ENCODE data around the gene KCNB1.

Gene KCNB1

DNA sequence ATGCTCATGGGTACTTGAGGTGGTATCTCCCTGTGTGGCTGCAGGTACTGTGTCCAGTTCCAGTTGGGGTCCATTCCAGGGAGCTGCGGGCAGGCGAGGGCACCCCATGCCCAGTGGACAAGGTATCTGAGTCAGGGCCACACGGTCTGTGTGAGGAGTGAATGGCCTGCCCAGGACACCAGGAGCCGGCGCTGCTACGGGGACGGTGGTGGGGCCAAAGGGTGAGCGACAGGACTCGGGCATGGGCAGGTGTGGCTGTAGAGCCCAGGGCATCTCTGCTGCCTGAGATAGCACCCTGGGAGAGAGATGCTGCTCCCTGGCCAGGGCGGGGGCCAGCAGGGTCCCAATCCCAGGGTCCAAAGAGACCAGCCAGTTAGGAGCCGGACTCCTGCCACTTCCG lies 147.0 kb downstream of the KCNB1 start:
- H3K4me1 ChIP-seq (ENCODE audit: control insufficient read depth, insufficient read depth, low read length), result peaks cover 5% of the 10 kb centered on the region
- H3K9ac ChIP-seq (ENCODE audit: low read length), result no peak overlapping the region
- no peaks in the 10 kb centered on the region for H3K9me3 ChIP-seq (ENCODE audit: control insufficient read depth, low read length)
- H3K4me3 ChIP-seq (ENCODE audit: low read length), result no peak overlapping the region
- H3K27me3 ChIP-seq (replicated peaks; ENCODE audit: control insufficient read depth, insufficient read depth, low read length), result peaks cover 28% of the 10 kb centered on the region
- DNase-seq (ENCODE audit: low read depth), result no peak
- H3K36me3 ChIP-seq (ENCODE audit: control insufficient read depth, insufficient read depth, low read length, severe bottlenecking), result no peaks in the 10 kb centered on the region

DNA sequence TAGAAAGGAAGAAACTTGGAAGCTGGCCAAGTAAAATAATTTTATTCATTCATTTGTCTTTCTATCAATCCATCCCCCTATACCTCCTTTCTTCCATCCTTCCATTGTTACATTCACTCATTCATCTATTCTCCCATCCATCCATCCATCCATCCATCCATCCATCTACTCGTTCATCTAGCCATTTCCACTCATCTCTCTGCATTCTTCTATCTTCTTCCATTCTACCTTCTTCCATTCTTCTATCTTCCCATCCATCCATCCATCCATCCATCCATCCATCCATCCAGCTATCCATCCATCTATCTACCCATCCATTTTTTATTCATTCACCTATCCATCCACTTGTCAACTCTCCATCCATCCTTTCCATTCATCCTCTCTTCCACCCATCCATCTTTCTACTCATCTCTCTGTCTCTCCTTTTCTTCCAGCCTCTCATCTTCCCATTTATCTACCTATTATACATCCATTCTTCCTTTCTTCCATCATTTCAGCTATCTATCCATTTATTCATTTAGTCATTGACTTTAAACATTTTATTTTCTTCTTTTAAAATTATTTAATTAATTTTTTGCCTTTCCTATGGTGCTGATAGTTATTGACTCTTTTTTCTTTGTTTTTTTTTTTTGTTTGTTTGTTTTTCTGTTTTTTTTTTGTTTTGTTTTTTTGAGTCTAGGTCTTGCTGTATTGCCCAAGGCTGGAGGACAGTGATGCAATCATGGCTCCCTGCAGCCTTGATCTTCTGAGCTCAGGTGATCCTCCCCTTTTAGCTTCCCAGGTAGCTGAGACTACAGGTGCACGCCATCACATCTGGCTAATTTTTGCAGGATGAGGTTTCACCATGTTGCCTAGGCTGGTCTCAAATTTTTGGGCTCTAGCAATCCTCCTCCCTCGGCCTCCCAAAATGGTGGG lies 151.5 kb downstream of the KCNB1 start:
- Histone ChIP-seq H3K9me3 (ENCODE audit: control insufficient read depth, low read length) (no peaks in the 10 kb centered on the region), H3K4me1 (ENCODE audit: control insufficient read depth, insufficient read depth, low read length) (peaks cover 10% of the 10 kb centered on the region), H3K4me3 (ENCODE audit: low read length) (no peak overlapping the region), H3K36me3 (ENCODE audit: control insufficient read depth, insufficient read depth, low read length, severe bottlenecking) (no peaks in the 10 kb centered on the region), H3K27me3 (replicated peaks; ENCODE audit: control insufficient read depth, insufficient read depth, low read length) (peaks cover 45% of the 10 kb centered on the region), H3K9ac (ENCODE audit: low read length) (no peak overlapping the region)
- no peak for DNase-seq (ENCODE audit: low read depth)

DNA sequence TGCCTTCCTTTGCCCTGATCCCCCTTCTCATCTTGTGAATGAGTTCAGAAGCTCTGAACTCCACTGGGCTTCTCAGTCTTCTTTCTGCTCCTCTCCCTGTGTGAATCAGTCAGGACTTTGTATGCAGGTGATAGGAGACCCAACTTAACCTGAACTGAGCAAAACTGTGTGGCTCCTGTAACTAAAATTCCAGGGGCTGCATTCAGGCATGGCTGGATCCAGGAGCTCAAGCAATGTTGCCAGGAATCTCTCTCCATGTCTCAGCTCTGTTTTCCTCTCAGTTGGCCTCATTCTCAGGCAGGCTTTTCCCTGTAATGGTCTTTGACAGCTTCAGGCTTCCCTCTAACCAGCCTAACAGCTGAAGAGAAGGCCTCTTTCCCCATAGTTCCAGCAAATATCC lies 153.7 kb downstream of the KCNB1 start:
- Histone ChIP-seq H3K4me1 (ENCODE audit: control insufficient read depth, insufficient read depth, low read length) (peaks cover 31% of the 10 kb centered on the region), H3K36me3 (ENCODE audit: control insufficient read depth, insufficient read depth, low read length, severe bottlenecking) (no peaks in the 10 kb centered on the region), H3K4me3 (ENCODE audit: low read length) (no peak overlapping the region), H3K27me3 (replicated peaks; ENCODE audit: control insufficient read depth, insufficient read depth, low read length) (peaks cover 38% of the 10 kb centered on the region), H3K9me3 (ENCODE audit: control insufficient read depth, low read length) (no peaks in the 10 kb centered on the region), H3K9ac (ENCODE audit: low read length) (no peak overlapping the region)
- DNase-seq (ENCODE audit: low read depth), result no peak

GRCh38 chr20:49326026-49326425 lies 156.4 kb downstream of the KCNB1 start:
- peaks cover 31% of the 10 kb centered on the region for H3K4me1 ChIP-seq (ENCODE audit: control insufficient read depth, insufficient read depth, low read length)
- peak overlapping the region; percentile 36 for H3K4me3 ChIP-seq (ENCODE audit: low read length)
- no peaks in the 10 kb centered on the region for H3K36me3 ChIP-seq (ENCODE audit: control insufficient read depth, insufficient read depth, low read length, severe bottlenecking)
- peak; percentile 72 for DNase-seq (ENCODE audit: low read depth)
- peaks cover 23% of the 10 kb centered on the region for H3K27me3 ChIP-seq (replicated peaks; ENCODE audit: control insufficient read depth, insufficient read depth, low read length)
- no peak overlapping the region for H3K9ac ChIP-seq (ENCODE audit: low read length)
- no peaks in the 10 kb centered on the region for H3K9me3 ChIP-seq (ENCODE audit: control insufficient read depth, low read length)

- no peaks in the 10 kb centered on the region for H3K36me3 ChIP-seq (ENCODE audit: control insufficient read depth, insufficient read depth, low read length, severe bottlenecking)
- H3K9ac ChIP-seq (ENCODE audit: low read length), result peak overlapping the region; percentile 13
- DNase-seq (ENCODE audit: low read depth), result no peak
- no peaks in the 10 kb centered on the region for H3K9me3 ChIP-seq (ENCODE audit: control insufficient read depth, low read length)
- H3K4me1 ChIP-seq (ENCODE audit: control insufficient read depth, insufficient read depth, low read length), result peaks cover 32% of the 10 kb centered on the region
- H3K27me3 ChIP-seq (replicated peaks; ENCODE audit: control insufficient read depth, insufficient read depth, low read length), result peaks cover 26% of the 10 kb centered on the region
- H3K4me3 ChIP-seq (ENCODE audit: low read length), result no peak overlapping the region
Observed at GRCh38 chr20:49324306-49324705, 158.2 kb downstream of the KCNB1 start.

DNA sequence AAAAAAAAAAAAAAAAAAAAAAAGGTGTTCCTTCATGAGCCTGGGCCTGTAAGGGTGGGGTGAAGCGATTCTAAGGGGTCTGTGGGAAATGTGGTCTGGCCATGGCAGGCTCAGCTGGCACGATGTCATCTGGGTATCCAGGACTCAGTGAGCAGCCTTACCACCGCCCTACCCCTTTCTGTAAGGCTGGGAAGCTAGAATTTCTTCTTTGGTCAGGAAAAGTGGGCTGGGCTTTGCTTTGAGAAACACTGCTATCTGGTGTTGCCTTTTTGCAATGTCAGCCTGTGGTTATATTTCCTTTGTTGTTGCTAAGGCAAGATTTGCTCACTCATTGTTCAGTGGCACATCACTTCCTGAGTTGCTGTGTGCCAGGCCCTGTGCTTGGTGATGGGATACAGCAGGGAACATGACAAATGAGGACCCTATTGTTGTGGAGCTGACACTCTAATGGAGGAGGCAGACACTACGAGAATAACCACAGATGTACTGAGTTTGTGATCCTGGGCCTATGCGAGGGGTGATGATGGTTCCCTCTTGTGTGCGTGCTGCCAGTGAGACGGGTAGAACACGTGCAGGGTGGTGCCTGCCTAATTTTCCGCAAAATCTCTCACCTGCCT lies 158.7 kb downstream of the KCNB1 start:
- H3K27me3 ChIP-seq (replicated peaks; ENCODE audit: control insufficient read depth, insufficient read depth, low read length), result peaks cover 26% of the 10 kb centered on the region
- peak overlapping the region; percentile 13 for H3K9ac ChIP-seq (ENCODE audit: low read length)
- no peak overlapping the region for H3K4me3 ChIP-seq (ENCODE audit: low read length)
- DNase-seq (ENCODE audit: low read depth), result peak; percentile 90
- no peaks in the 10 kb centered on the region for H3K9me3 ChIP-seq (ENCODE audit: control insufficient read depth, low read length)
- peaks cover 38% of the 10 kb centered on the region for H3K4me1 ChIP-seq (ENCODE audit: control insufficient read depth, insufficient read depth, low read length)
- H3K36me3 ChIP-seq (ENCODE audit: control insufficient read depth, insufficient read depth, low read length, severe bottlenecking), result no peaks in the 10 kb centered on the region

DNA sequence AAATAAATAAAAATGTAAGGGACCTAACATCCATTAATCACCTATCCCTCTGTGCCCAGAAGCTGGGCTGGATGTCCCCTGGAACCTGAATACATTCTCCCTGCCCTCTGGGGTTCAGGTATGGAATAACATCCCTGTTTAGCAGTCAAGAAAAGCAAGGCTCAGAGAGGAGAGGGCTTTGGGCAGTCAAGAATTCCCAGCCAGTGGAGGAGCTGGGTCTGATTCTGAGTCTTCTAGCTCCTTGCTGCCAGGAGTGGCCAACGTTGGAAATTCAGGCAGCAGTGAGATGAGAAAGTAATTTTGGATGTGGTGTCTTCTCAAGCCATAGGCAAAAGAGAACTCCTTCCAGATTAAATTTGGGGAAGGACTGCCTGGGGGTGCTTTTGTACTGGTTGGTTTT lies 162.0 kb downstream of the KCNB1 start:
- DNase-seq (ENCODE audit: low read depth), result peak; percentile 72
- H3K4me1 ChIP-seq (ENCODE audit: control insufficient read depth, insufficient read depth, low read length), result peaks cover 31% of the 10 kb centered on the region
- H3K9ac ChIP-seq (ENCODE audit: low read length), result no peak overlapping the region
- H3K27me3 ChIP-seq (replicated peaks; ENCODE audit: control insufficient read depth, insufficient read depth, low read length), result peaks cover 52% of the 10 kb centered on the region
- H3K36me3 ChIP-seq (ENCODE audit: control insufficient read depth, insufficient read depth, low read length, severe bottlenecking), result no peaks in the 10 kb centered on the region
- H3K9me3 ChIP-seq (ENCODE audit: control insufficient read depth, low read length), result peaks cover 10% of the 10 kb centered on the region
- no peak overlapping the region for H3K4me3 ChIP-seq (ENCODE audit: low read length)

DNA sequence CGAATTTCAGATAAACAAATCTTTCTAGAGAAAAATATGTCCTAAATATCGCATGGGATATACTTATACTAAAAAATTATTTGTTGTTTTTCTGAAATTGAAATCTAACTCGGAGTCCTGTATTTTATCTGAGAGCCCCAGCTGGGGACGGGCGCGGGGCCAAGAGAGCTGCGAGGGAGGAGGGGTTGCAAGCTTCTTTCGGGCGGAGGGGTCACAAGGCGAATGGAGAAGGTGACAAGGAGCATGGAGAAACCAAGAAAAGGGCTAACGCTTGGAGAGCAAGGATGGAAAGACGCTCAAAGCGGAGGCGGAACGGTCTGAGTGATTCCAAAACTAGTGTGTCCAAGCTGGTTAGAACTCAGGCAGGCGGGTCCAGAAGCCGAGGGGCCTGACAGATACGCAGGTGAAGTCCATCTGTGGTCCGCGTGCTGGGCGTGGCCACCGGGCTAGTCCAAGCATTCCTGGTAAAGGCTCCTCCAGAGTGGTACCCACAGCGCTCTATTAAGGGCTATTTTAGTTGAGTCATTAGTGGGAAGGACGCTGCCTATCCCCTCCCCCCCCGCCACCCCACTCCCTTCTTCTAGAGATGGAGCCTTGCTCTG lies 163.2 kb downstream of the KCNB1 start:
- H3K36me3 ChIP-seq (ENCODE audit: control insufficient read depth, insufficient read depth, low read length, severe bottlenecking), result no peaks in the 10 kb centered on the region
- no peak overlapping the region for H3K9ac ChIP-seq (ENCODE audit: low read length)
- peaks cover 55% of the 10 kb centered on the region for H3K27me3 ChIP-seq (replicated peaks; ENCODE audit: control insufficient read depth, insufficient read depth, low read length)
- peak overlapping the region; percentile 59 for H3K4me3 ChIP-seq (ENCODE audit: low read length)
- peaks cover 10% of the 10 kb centered on the region for H3K9me3 ChIP-seq (ENCODE audit: control insufficient read depth, low read length)
- no peak for DNase-seq (ENCODE audit: low read depth)
- H3K4me1 ChIP-seq (ENCODE audit: control insufficient read depth, insufficient read depth, low read length), result peaks cover 20% of the 10 kb centered on the region

DNA sequence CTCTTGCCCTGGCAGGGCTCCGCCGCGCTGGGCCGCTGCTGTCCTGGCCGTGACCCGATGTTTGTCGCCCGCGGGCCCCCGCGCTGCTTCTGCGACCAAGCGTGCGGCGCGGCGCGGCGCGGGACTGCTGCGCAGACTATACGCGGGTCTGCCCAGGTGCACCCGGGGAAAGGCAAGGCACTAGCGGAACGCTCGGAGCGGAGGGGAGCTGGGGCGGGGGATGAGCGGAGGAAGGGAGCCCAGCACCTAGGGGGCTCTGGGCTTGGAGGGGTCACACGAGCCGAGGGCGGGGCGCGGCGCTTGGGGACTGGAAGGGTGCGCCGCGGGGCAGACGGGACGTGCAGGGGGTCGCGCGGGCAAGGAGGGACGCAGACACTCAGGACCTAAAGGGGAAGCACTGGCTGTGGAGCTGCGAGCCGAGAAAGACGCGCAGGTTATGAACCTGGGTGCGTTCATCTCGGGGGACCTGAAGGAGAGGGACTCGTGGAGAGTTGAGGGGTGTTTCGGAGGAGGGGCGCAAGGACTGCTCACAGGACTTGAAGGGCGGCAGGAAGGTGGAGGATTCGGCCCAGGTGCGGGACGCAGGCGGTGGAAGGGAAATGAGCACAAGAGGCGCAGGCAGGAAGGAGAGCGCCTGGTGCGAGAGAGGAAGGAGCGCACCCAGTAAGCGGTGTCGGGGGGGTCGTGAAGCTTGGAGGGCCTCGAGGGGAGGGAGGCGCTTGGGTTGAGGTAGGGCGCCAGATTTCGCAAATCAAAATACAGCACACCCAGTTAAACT lies 163.8 kb downstream of the KCNB1 start:
- Histone ChIP-seq H3K36me3 (ENCODE audit: control insufficient read depth, insufficient read depth, low read length, severe bottlenecking) (no peaks in the 10 kb centered on the region), H3K27me3 (replicated peaks; ENCODE audit: control insufficient read depth, insufficient read depth, low read length) (peaks cover 55% of the 10 kb centered on the region), H3K9ac (ENCODE audit: low read length) (no peak overlapping the region), H3K4me1 (ENCODE audit: control insufficient read depth, insufficient read depth, low read length) (peaks cover 15% of the 10 kb centered on the region), H3K9me3 (ENCODE audit: control insufficient read depth, low read length) (peaks cover 10% of the 10 kb centered on the region), H3K4me3 (ENCODE audit: low read length) (peak overlapping the region; percentile 59)
- DNase-seq (ENCODE audit: low read depth), result no peak

DNA sequence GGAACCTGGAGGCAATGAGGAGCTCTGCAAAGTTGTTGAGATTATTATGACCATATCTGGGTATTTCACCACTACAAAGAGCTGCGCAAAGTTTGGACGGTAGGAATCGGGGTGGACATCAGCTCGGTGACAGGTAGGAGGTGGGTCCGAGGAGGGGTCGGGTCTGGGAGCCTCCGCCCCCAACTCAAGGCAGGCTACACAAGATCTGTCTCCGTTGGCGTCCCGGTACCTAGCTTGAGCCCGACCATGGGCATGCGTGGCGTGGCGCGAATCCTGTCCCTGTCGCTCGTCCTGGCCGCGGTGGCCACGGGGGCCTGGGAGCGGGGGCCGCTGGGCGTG lies 164.4 kb downstream of the KCNB1 start:
- Histone ChIP-seq H3K27me3 (replicated peaks; ENCODE audit: control insufficient read depth, insufficient read depth, low read length) (peaks cover 55% of the 10 kb centered on the region), H3K9ac (ENCODE audit: low read length) (no peak overlapping the region), H3K9me3 (ENCODE audit: control insufficient read depth, low read length) (peaks cover 10% of the 10 kb centered on the region), H3K4me1 (ENCODE audit: control insufficient read depth, insufficient read depth, low read length) (peaks cover 15% of the 10 kb centered on the region), H3K36me3 (ENCODE audit: control insufficient read depth, insufficient read depth, low read length, severe bottlenecking) (no peaks in the 10 kb centered on the region), H3K4me3 (ENCODE audit: low read length) (peak overlapping the region; percentile 59)
- DNase-seq (ENCODE audit: low read depth), result no peak

DNA sequence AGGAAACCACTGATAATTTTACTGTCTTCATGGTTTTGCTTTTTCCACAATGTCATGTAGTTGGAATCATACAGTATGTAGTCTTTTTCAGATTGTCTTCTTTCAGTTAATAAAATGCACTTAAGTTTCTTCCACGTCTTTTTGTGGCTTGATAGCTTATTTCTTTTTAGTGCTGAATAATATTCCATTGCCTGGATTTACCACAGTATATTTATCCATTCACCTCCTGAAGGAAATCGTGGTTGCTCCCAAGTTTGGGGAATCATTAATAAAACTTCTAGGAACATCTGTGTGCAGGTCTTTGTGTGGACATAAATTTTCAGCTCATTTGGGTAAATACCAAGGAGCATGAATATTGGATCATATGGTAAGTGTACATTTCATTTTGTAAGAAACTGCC lies 165.8 kb downstream of the KCNB1 start:
- no peak overlapping the region for H3K4me3 ChIP-seq (ENCODE audit: low read length)
- no peak overlapping the region for H3K9ac ChIP-seq (ENCODE audit: low read length)
- H3K36me3 ChIP-seq (ENCODE audit: control insufficient read depth, insufficient read depth, low read length, severe bottlenecking), result no peaks in the 10 kb centered on the region
- peaks cover 55% of the 10 kb centered on the region for H3K27me3 ChIP-seq (replicated peaks; ENCODE audit: control insufficient read depth, insufficient read depth, low read length)
- DNase-seq (ENCODE audit: low read depth), result no peak
- H3K4me1 ChIP-seq (ENCODE audit: control insufficient read depth, insufficient read depth, low read length), result peaks cover 15% of the 10 kb centered on the region
- H3K9me3 ChIP-seq (ENCODE audit: control insufficient read depth, low read length), result peaks cover 10% of the 10 kb centered on the region
